ENCODE results near the gene MTOR. TPM values are rescaled to one million over a fixed set of nuclear protein-coding genes. Genes with fewer than 3 reads are reported as not detected.

The MTOR gene
- total RNA-seq, 6 donors from 2014 or later = 27.5 to 61.0 (median 33.1) TPM

DNA sequence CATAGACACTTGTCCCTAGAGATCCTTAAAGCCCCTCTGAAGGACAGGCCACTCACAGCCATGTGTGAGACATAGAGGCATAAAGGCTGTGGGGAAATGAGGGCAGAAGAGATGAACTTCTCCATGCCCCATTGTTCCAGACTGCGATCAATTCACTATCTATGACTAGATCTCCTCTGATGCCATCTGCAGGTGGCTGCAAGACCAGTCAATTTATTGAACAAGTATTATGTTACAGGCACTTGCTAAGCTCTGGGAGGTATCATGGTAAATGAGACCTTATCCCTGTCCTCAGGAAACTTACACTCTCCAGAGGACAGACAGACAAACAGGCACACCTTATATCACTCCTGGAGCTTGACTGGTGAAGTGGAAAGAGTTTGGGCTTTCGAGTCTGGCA lies 33.6 kb upstream of the MTOR start:
- Histone ChIP-seq H3K36me3 (peaks cover 0 to 32% (median 7%) of the 10 kb centered on the region in 4 donors), H3K4me3 (no peak overlapping the region)
- no peak for DNase-seq

DNA sequence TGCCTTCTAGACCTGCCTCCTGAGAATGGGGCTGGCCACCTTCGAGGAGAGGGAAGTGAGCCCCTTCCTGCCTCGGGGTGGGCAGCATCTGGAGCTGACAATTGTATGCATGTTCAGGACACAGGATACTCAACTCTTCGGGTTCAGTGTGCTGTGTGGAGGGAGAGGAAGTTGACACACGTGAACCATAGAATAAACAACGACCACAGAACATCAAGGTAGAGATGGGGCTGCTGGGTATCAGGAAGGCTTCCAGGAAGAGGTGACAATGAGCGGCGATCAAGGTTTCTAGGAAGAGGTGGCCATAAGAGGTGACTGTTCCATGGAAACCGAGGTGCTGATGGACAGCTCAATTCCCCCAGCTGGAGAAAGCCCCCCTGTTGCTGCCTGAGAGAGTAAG lies 32.6 kb upstream of the MTOR start:
- WGBS, 2 donors = 57 to 64% methylated on average over 8 of the region's 8 CpGs
- Histone ChIP-seq H3K4me3 (no peak overlapping the region), H3K4me1 (peaks cover 0 to 8% (median 1%) of the 10 kb centered on the region in 4 donors), H3K27ac (no peak overlapping the region), H3K9me3 (no peaks in the 10 kb centered on the region), H3K27me3 (no peaks in the 10 kb centered on the region), H3K36me3 (peaks cover 0 to 41% (median 7%) of the 10 kb centered on the region in 4 donors)
- DNase-seq (no peak), ATAC-seq (ENCODE audit: low FRiP score in 2 of 2) (no peak)
- TF ChIP-seq, protein P1, sequence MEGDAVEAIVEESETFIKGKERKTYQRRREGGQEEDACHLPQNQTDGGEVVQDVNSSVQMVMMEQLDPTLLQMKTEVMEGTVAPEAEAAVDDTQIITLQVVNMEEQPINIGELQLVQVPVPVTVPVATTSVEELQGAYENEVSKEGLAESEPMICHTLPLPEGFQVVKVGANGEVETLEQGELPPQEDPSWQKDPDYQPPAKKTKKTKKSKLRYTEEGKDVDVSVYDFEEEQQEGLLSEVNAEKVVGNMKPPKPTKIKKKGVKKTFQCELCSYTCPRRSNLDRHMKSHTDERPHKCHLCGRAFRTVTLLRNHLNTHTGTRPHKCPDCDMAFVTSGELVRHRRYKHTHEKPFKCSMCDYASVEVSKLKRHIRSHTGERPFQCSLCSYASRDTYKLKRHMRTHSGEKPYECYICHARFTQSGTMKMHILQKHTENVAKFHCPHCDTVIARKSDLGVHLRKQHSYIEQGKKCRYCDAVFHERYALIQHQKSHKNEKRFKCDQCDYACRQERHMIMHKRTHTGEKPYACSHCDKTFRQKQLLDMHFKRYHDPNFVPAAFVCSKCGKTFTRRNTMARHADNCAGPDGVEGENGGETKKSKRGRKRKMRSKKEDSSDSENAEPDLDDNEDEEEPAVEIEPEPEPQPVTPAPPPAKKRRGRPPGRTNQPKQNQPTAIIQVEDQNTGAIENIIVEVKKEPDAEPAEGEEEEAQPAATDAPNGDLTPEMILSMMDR (IDR thresholded peaks at IDR 0.05) = no peak

More for the DNA sequence above, 33.6 kb upstream of the MTOR start:
- TF ChIP-seq EP300 (IDR thresholded peaks at IDR 0.05) (no peak), POLR2AphosphoS5 (IDR thresholded peaks at IDR 0.05) (no peak), POLR2A (IDR thresholded peaks at IDR 0.05) (no peak)
- TF ChIP-seq, protein P1 (IDR thresholded peaks at IDR 0.05) = no peak
- H3K27me3 ChIP-seq = no peaks in the 10 kb centered on the region
- H3K27ac ChIP-seq = no peak overlapping the region
- H3K9me3 ChIP-seq = no peaks in the 10 kb centered on the region
- no peak for ATAC-seq (ENCODE audit: low FRiP score in 2 of 2)
- peaks cover 0 to 8% (median 1%) of the 10 kb centered on the region in 4 donors for H3K4me1 ChIP-seq
- 96% methylated on average over 2 of the region's 2 CpGs; no CpG with 5 or more reads in 1 of the 2 donors for WGBS, 2 donors

DNA sequence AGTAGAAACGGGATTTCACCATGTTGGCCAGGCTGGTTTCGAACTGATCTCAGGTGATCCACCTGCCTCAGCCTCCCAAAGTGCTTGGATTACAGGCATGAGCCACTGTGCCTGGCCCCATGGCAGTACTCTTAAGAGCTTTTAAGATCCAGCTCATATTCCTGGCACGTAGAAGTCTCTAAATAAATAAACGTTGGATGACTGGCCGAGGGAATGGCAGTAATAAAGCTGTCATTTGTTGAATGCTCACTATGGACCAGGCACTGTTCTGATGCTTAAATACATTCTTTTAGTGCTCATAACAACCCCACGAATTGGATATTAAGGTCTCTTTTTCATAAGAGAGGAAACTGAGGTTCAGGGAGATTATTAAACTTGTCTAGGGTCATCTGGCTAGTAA lies 31.5 kb upstream of the MTOR start:
- no peak for ATAC-seq (ENCODE audit: low FRiP score in 2 of 2)
- no peak overlapping the region for H3K27ac ChIP-seq
- DNase-seq = no peak
- H3K27me3 ChIP-seq = no peaks in the 10 kb centered on the region
- H3K36me3 ChIP-seq = peaks cover 0 to 50% (median 11%) of the 10 kb centered on the region in 4 donors
- no peak overlapping the region for H3K4me3 ChIP-seq
- TF ChIP-seq, protein P1 (IDR thresholded peaks at IDR 0.05) = no peak
- no peak for TF ChIP-seq EP300 (IDR thresholded peaks at IDR 0.05)
- no peak for TF ChIP-seq POLR2A (IDR thresholded peaks at IDR 0.05)
- TF ChIP-seq POLR2AphosphoS5 (IDR thresholded peaks at IDR 0.05) = no peak
- H3K4me1 ChIP-seq = peaks cover 0 to 5% (median 0%) of the 10 kb centered on the region in 4 donors
- no peaks in the 10 kb centered on the region for H3K9me3 ChIP-seq
- 83% methylated on average over 6 of the region's 6 CpGs for WGBS, 2 donors

DNA sequence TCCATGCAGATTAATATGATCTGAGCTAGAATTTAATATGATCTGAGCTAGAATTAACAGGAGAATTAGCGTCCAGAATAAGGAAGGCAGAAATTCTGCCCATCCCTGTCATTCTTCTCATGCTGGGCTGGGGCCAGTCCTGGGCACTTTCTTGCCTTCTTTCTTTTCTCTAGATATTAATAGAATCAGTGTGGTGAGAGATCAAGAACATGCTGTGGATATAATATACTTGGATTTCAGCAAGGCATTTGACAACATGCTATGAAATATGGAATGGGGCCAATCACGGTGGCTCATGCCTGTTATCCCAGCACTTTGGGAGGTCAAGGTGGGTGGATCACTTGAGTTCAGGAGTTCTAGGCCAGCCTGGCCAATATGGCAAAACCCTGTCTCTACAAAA lies 28.7 kb upstream of the MTOR start:
- ATAC-seq (ENCODE audit: low FRiP score in 2 of 2) = no peak

DNA sequence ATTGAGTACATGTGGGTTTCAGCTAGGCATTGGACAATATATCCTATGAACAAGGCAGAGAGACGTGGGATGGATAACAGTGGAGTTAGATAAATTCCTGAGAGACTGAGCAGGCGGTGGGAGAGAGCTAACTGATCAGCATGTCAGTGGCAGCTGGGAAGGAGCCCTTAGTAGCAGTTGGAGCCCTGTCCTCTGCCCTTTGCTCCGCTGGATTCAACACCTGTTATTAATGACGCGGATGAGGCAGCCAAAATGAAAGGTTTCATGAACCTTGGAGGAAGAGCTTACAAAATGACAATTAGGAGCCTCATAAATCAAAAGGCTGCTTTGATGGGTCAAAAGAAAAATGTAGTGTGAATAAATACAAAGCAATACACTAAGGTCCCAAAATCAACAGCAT lies 26.7 kb upstream of the MTOR start:
- H3K27ac ChIP-seq = no peak overlapping the region
- H3K4me3 ChIP-seq = no peak overlapping the region
- DNase-seq (no peak), ATAC-seq (ENCODE audit: low FRiP score in 2 of 2) (no peak)
- no peaks in the 10 kb centered on the region for H3K27me3 ChIP-seq
- no peak for TF ChIP-seq POLR2A (IDR thresholded peaks at IDR 0.05)
- TF ChIP-seq, protein P1 (IDR thresholded peaks at IDR 0.05) = no peak
- TF ChIP-seq EP300 (IDR thresholded peaks at IDR 0.05) = no peak
- TF ChIP-seq POLR2AphosphoS5 (IDR thresholded peaks at IDR 0.05) = no peak
- 91 to 94% methylated on average over 5 of the region's 5 CpGs for WGBS, 2 donors
- no peaks in the 10 kb centered on the region for H3K9me3 ChIP-seq
- no peaks in the 10 kb centered on the region for H3K4me1 ChIP-seq
- H3K36me3 ChIP-seq = peaks cover 0 to 57% (median 15%) of the 10 kb centered on the region in 4 donors

More for the DNA sequence above, 28.7 kb upstream of the MTOR start:
- Histone ChIP-seq H3K4me1 (no peaks in the 10 kb centered on the region), H3K27me3 (no peaks in the 10 kb centered on the region), H3K36me3 (peaks cover 0 to 67% (median 17%) of the 10 kb centered on the region in 4 donors), H3K4me3 (no peak overlapping the region), H3K27ac (no peak overlapping the region), H3K9me3 (no peaks in the 10 kb centered on the region)
- 85 to 96% methylated on average over 2 of the region's 2 CpGs for WGBS, 2 donors
- TF ChIP-seq POLR2A (IDR thresholded peaks at IDR 0.05) = no peak
- no peak for DNase-seq
